GM19372 (cell line): ENCODE data around the gene RAI1.

Experiments used
- ATAC-seq: cut with Tn5 transposase; IDR thresholded peaks from one replicate; pipeline ENCODE4 v1.9.1; 2021; ENCODE audit warnings: mild to moderate bottlenecking, low read depth, moderate library complexity; ENCODE audit not compliant: unreplicated experiment

Gene RAI1

GRCh38 chr17:17713839-17714238 lies 32.6 kb downstream of the RAI1 start:
- ATAC-seq = no peak

- ATAC-seq = no peak
Observed at GRCh38 chr17:17714261-17714866, 33.1 kb downstream of the RAI1 start.

GRCh38 chr17:17714879-17715278 lies 33.6 kb downstream of the RAI1 start:
- no peak for ATAC-seq

GRCh38 chr17:17716837-17717523 lies 35.7 kb downstream of the RAI1 start:
- ATAC-seq = no peak

GRCh38 chr17:17718251-17718650 lies 37.0 kb downstream of the RAI1 start:
- no peak for ATAC-seq

GRCh38 chr17:17719199-17719940 lies 38.1 kb downstream of the RAI1 start:
- no peak for ATAC-seq

GRCh38 chr17:17719966-17720543 lies 38.8 kb downstream of the RAI1 start:
- no peak for ATAC-seq

GRCh38 chr17:17721140-17721668 lies 39.9 kb downstream of the RAI1 start:
- no peak for ATAC-seq

GRCh38 chr17:17722081-17722905 lies 41.0 kb downstream of the RAI1 start:
- ATAC-seq = no peak

- ATAC-seq = no peak
Observed at GRCh38 chr17:17722906-17723353, 41.7 kb downstream of the RAI1 start.

- ATAC-seq = no peak
Observed at GRCh38 chr17:17723354-17724261, 42.4 kb downstream of the RAI1 start.

GRCh38 chr17:17724307-17725010 lies 43.2 kb downstream of the RAI1 start:
- no peak for ATAC-seq

GRCh38 chr17:17725011-17725751 lies 43.9 kb downstream of the RAI1 start:
- no peak for ATAC-seq

GRCh38 chr17:17725752-17726457 lies 44.6 kb downstream of the RAI1 start:
- no peak for ATAC-seq

- ATAC-seq = no peak
Observed at GRCh38 chr17:17726458-17727060, 45.3 kb downstream of the RAI1 start.

- ATAC-seq = no peak
Observed at GRCh38 chr17:17727111-17727659, 45.9 kb downstream of the RAI1 start.

GRCh38 chr17:17728146-17728545 lies 46.9 kb downstream of the RAI1 start:
- ATAC-seq = no peak
